HCT116 (cell line): ENCODE data around the gene GSTM3. TPM values are rescaled to one million over a fixed set of nuclear protein-coding genes. Genes with fewer than 3 reads are reported as not detected.

Experiments used
- ATAC-seq: fragments of 200-7000 bp; cut with Tn5 transposase; 2 replicates; pipeline ENCODE4 v1.9.1; 2020; ENCODE audit warnings: mild to moderate bottlenecking, moderate library complexity
- BruUV-seq: library from RNA; stranded (reverse); fragments of 400-500 nt; replicated peaks from 2 replicates; lab custom pipeline; 2021; lab: Mats Ljungman, UMichigan
- CTCF ChIA-PET: fragments of 300-600 bp; sonication (Branson Sonifier 250); formaldehyde crosslinking; loops from one replicate; lab custom pipeline; 2021; ENCODE audit warnings: antibody characterized with exemption; lab: Charles Lee
- POLR2A ChIA-PET: fragments of 300-600, 350-600 bp; sonication (Branson Sonifier 250); formaldehyde crosslinking; loops from one replicate; lab custom pipeline; 2021; ENCODE audit warnings: antibody characterized with exemption; lab: Charles Lee
- RAD21 ChIA-PET, 2 experiments: fragments of 300-600 bp; sonication (Branson Sonifier 250); formaldehyde crosslinking; loops; one replicate each; lab custom pipeline; 2023; ENCODE audit warnings: low total read pairs in 2 of 2; ENCODE audit not compliant: uncharacterized antibody in 2 of 2, unreplicated experiment in 2 of 2, low non-redundant PET in 1 of 2; lab: Charles Lee
- DNase-seq: peaks from one replicate; pipeline ENCODE4 v3.0.0-alpha.2; 2010; ENCODE audit warnings: low read depth, low spot score
- H2AFZ ChIP-seq: fragments of 200-600 bp; shearing (Covaris generic), sonication (generic); 2 replicates; pipeline ENCODE4 v1.6.1; 2017; ENCODE audit warnings: low read depth, mixed run types, mixed read lengths, antibody characterized with exemption, low read length; ENCODE audit not compliant: poor library complexity, severe bottlenecking
- H3K27ac ChIP-seq: 2 replicates; pipeline ENCODE4 v1.5.1; 2012; ENCODE audit warnings: low read depth, low read length
- H3K27me3 ChIP-seq: fragments of 200-600 bp; sonication (generic); 2 replicates; pipeline ENCODE4 v1.6.1; 2016; ENCODE audit warnings: mixed run types, low read length, mixed read lengths; ENCODE audit not compliant: insufficient read depth
- H3K36me3 ChIP-seq, 2 experiments: fragments of 200-500 bp in 1 of 2; fragments of 200-600 bp in 1 of 2; sonication (Bioruptor generic) in 1 of 2; sonication (generic) in 1 of 2; 2 replicates each; pipeline versions ENCODE4 v1.5.1 to v1.6.1; 2014 to 2016; ENCODE audit warnings: low read length in 2 of 2, inconsistent platforms in 1 of 2, mixed read lengths in 1 of 2, mixed run types in 1 of 2; ENCODE audit not compliant: insufficient read depth in 2 of 2, control insufficient read depth in 1 of 2
- H3K4me1 ChIP-seq, 2 experiments: fragments of 200-600 bp in 1 of 2; sonication (generic) in 1 of 2; 2 replicates each; pipeline versions ENCODE4 v1.5.1 to v1.6.1; 2012 to 2017; ENCODE audit warnings: low read length in 2 of 2, inconsistent platforms in 1 of 2, mild to moderate bottlenecking in 1 of 2, mixed read lengths in 1 of 2, mixed run types in 1 of 2, moderate library complexity in 1 of 2; ENCODE audit not compliant: insufficient read depth in 2 of 2, control insufficient read depth in 1 of 2
- H3K4me2 ChIP-seq: fragments of 200-600 bp; sonication (generic); 2 replicates; pipeline ENCODE4 v1.6.1; 2017; ENCODE audit warnings: mixed run types, low read length, mixed read lengths
- H3K4me3 ChIP-seq, 2 experiments: fragments of 200-600 bp in 1 of 2; sonication (generic) in 1 of 2; replicated peaks in 1 of 2; 2 replicates each; pipeline ENCODE4 v1.5.1; 2011 to 2016; ENCODE audit warnings: low read length in 2 of 2, control low read depth in 1 of 2, low read depth in 1 of 2, mild to moderate bottlenecking in 1 of 2, mixed read lengths in 1 of 2, mixed run types in 1 of 2
- H3K79me2 ChIP-seq: fragments of 200-600 bp; sonication (generic); 2 replicates; pipeline ENCODE4 v1.6.1; 2017; ENCODE audit warnings: mild to moderate bottlenecking, mixed run types, low read length, moderate library complexity, mixed read lengths; ENCODE audit not compliant: insufficient read depth
- H3K9ac ChIP-seq: fragments of 200-600 bp; sonication (generic); 2 replicates; pipeline ENCODE4 v1.6.1; 2016; ENCODE audit warnings: low read length, mixed read lengths
- H3K9me2 ChIP-seq: fragments of 200-600 bp; sonication (generic), shearing (Covaris generic); 2 replicates; pipeline ENCODE4 v1.6.1; 2017; ENCODE audit warnings: mixed run types, mild to moderate bottlenecking, moderate library complexity; ENCODE audit not compliant: insufficient read depth
- H3K9me3 ChIP-seq, 2 experiments: fragments of 200-500 bp in 1 of 2; fragments of 200-600 bp in 1 of 2; sonication (Bioruptor generic) in 1 of 2; sonication (generic) in 1 of 2; 2 replicates each; pipeline ENCODE4 v1.6.1; 2014 to 2017; ENCODE audit warnings: low read length in 2 of 2, mixed read lengths in 2 of 2, inconsistent platforms in 1 of 2, low read depth in 1 of 2, mild to moderate bottlenecking in 1 of 2, mixed run types in 1 of 2, moderate library complexity in 1 of 2; ENCODE audit not compliant: control insufficient read depth in 1 of 2, insufficient read depth in 1 of 2
- H4K20me1 ChIP-seq: fragments of 200-600 bp; sonication (generic), shearing (Covaris generic); 2 replicates; pipeline ENCODE4 v1.6.1; 2017; ENCODE audit warnings: mixed run types, mild to moderate bottlenecking, moderate library complexity; ENCODE audit not compliant: insufficient read depth
- CEBPB ChIP-seq: IDR thresholded peaks from 2 replicates; pipeline ENCODE4 v1.6.1; 2012; ENCODE audit warnings: low read depth
- ELF1 ChIP-seq: IDR thresholded peaks from 2 replicates; pipeline ENCODE4 v1.6.1; 2012; ENCODE audit warnings: low read depth, borderline replicate concordance
- EZH2phosphoT487 ChIP-seq: fragments of 200-600 bp; IDR thresholded peaks from 2 replicates; pipeline ENCODE4 v1.6.1; 2018; ENCODE audit warnings: antibody characterized with exemption, borderline replicate concordance
- JUND ChIP-seq: IDR thresholded peaks from 2 replicates; pipeline ENCODE4 v1.6.1; 2012
- RAD21 ChIP-seq: IDR thresholded peaks from 2 replicates; pipeline ENCODE4 v1.6.1; 2012; ENCODE audit warnings: low read depth, mild to moderate bottlenecking
- SIN3A ChIP-seq: IDR thresholded peaks from 2 replicates; pipeline ENCODE4 v1.6.1; 2012; ENCODE audit warnings: low read depth
- SP1 ChIP-seq: IDR thresholded peaks from 2 replicates; pipeline ENCODE4 v1.6.1; 2012; ENCODE audit warnings: low read depth
- SRF ChIP-seq: IDR thresholded peaks from 2 replicates; pipeline ENCODE4 v1.6.1; 2012; ENCODE audit warnings: low read depth
- ZFX ChIP-seq: fragments of 450-650 bp; IDR thresholded peaks from 2 replicates; pipeline ENCODE4 v1.6.1; 2017
- intact Hi-C: fragments of 100-400 bp; cut with micrococcal nuclease; formaldehyde crosslinking; loops from 2 replicates; pipeline ENCODE4 v1.10.0; 2022
- total RNA-seq: library from RNA; stranded (reverse); gene quantifications from one replicate; pipeline ENCODE4 v1.2.1, GENCODE V29; 2021; ENCODE audit not compliant: unreplicated experiment
- TF ChIP-seq, protein P1 (sequence below): IDR thresholded peaks from 2 replicates; pipeline ENCODE4 v1.6.1; 2011; ENCODE audit warnings: mild to moderate bottlenecking, low read length, moderate library complexity; ENCODE audit not compliant: insufficient replicate concordance; ENCODE audit errors: extremely low read depth
- TF ChIP-seq, protein P2 (sequence below), 3 experiments: fragments of 200-600 bp in 1 of 3; sonication (generic) in 1 of 3; IDR thresholded peaks in 2 of 3; conservative IDR thresholded peaks in 1 of 3; 2 replicates each; pipeline ENCODE4 v1.5.1; 2012 to 2017; ENCODE audit warnings: low read depth in 2 of 3, low read length in 2 of 3, antibody characterized with exemption in 1 of 3, borderline replicate concordance in 1 of 3, control low read depth in 1 of 3, mild to moderate bottlenecking in 1 of 3, mixed read lengths in 1 of 3, mixed run types in 1 of 3, moderate library complexity in 1 of 3; ENCODE audit not compliant: insufficient read depth in 1 of 3
- TF ChIP-seq, protein P3 (sequence below): IDR thresholded peaks from 2 replicates; pipeline ENCODE4 v1.6.1; 2012; ENCODE audit warnings: low read depth

Gene GSTM3
- total RNA-seq, 1 experiment from 2014 or later: 0.39 TPM

DNA sequence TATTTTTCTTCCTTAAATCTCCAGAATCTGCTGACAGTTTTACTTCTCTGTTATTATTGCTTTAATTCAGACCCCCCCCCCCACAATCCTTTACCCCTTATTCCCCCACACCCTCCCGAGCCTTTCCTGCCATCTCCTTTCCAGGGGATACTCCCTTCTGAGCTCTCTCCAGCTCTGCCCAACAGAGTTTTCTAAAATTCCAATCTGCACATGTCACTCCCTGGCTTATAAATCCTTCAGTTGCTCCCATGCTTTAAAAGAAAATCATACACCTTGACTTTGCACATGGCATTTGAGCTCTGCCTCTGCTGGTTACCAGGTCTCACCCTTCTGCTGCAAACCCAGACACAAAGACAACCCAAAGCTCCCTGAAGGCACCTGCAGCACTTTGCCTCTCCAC is 34.6 kb upstream of the GSTM3 start:
- ChIA-PET RAD21 (interaction anchor here (0.6 to 7.9 kb wide), 5 partner anchors 184 to 1278 kb away, joined by 3 to 56 read pairs (median 8); partner anchors contain the start of gene AHCYL1 (in 2 of the 2)), CTCF (interaction anchor here (1.6 to 19.5 kb wide), 4 partner anchors 133 to 229 kb away, joined by 5 to 396 read pairs (median 54); partner anchors contain the start of gene AHCYL1), POLR2A (interaction anchor here (0.9 to 2.3 kb wide), 2 partner anchors 136 to 209 kb away, joined by 3 to 11 read pairs; partner anchors contain the start of gene AHCYL1)
- H3K4me3 ChIP-seq: no peak overlapping the region
- H3K27ac ChIP-seq: no peak overlapping the region
- intact Hi-C loops: no loop called here
- no peak overlapping the region for H3K9ac ChIP-seq
- BruUV-seq: no TSS peak
- ATAC-seq (no peak), DNase-seq (no peak)
- no peaks in the 10 kb centered on the region for H3K9me2 ChIP-seq
- no peak overlapping the region for H3K4me2 ChIP-seq
- no peaks in the 10 kb centered on the region for H3K9me3 ChIP-seq
- H3K36me3 ChIP-seq: no peaks in the 10 kb centered on the region
- H3K27me3 ChIP-seq: no peaks in the 10 kb centered on the region
- H3K4me1 ChIP-seq: peaks cover 0 to 13% of the 10 kb centered on the region in 2 experiments; a peak in 2 of 4 replicates
- no peaks in the 10 kb centered on the region for H3K79me2 ChIP-seq
- H2AFZ ChIP-seq: no peak overlapping the region
- H4K20me1 ChIP-seq: no peaks in the 10 kb centered on the region
- no peak for TF ChIP-seq EZH2phosphoT487
- TF ChIP-seq, protein P1, sequence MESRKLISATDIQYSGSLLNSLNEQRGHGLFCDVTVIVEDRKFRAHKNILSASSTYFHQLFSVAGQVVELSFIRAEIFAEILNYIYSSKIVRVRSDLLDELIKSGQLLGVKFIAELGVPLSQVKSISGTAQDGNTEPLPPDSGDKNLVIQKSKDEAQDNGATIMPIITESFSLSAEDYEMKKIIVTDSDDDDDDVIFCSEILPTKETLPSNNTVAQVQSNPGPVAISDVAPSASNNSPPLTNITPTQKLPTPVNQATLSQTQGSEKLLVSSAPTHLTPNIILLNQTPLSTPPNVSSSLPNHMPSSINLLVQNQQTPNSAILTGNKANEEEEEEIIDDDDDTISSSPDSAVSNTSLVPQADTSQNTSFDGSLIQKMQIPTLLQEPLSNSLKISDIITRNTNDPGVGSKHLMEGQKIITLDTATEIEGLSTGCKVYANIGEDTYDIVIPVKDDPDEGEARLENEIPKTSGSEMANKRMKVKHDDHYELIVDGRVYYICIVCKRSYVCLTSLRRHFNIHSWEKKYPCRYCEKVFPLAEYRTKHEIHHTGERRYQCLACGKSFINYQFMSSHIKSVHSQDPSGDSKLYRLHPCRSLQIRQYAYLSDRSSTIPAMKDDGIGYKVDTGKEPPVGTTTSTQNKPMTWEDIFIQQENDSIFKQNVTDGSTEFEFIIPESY: no peak
- no peak for TF ChIP-seq JUND
- no peak for TF ChIP-seq SIN3A
- no peak for TF ChIP-seq ELF1
- no peak for TF ChIP-seq ZFX
- TF ChIP-seq, protein P2, sequence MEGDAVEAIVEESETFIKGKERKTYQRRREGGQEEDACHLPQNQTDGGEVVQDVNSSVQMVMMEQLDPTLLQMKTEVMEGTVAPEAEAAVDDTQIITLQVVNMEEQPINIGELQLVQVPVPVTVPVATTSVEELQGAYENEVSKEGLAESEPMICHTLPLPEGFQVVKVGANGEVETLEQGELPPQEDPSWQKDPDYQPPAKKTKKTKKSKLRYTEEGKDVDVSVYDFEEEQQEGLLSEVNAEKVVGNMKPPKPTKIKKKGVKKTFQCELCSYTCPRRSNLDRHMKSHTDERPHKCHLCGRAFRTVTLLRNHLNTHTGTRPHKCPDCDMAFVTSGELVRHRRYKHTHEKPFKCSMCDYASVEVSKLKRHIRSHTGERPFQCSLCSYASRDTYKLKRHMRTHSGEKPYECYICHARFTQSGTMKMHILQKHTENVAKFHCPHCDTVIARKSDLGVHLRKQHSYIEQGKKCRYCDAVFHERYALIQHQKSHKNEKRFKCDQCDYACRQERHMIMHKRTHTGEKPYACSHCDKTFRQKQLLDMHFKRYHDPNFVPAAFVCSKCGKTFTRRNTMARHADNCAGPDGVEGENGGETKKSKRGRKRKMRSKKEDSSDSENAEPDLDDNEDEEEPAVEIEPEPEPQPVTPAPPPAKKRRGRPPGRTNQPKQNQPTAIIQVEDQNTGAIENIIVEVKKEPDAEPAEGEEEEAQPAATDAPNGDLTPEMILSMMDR (IDR thresholded peaks at IDR 0.05 in 2 of 3, conservative IDR thresholded peaks at IDR 0.05 in 1 of 3; ENCODE audit: borderline replicate concordance in 1 of 3, insufficient read depth in 1 of 3, low read depth in 2 of 3, low read length in 2 of 3): no peak
- TF ChIP-seq CEBPB: no peak
- no peak for TF ChIP-seq RAD21
- no peak for TF ChIP-seq SRF
- TF ChIP-seq, protein P3, sequence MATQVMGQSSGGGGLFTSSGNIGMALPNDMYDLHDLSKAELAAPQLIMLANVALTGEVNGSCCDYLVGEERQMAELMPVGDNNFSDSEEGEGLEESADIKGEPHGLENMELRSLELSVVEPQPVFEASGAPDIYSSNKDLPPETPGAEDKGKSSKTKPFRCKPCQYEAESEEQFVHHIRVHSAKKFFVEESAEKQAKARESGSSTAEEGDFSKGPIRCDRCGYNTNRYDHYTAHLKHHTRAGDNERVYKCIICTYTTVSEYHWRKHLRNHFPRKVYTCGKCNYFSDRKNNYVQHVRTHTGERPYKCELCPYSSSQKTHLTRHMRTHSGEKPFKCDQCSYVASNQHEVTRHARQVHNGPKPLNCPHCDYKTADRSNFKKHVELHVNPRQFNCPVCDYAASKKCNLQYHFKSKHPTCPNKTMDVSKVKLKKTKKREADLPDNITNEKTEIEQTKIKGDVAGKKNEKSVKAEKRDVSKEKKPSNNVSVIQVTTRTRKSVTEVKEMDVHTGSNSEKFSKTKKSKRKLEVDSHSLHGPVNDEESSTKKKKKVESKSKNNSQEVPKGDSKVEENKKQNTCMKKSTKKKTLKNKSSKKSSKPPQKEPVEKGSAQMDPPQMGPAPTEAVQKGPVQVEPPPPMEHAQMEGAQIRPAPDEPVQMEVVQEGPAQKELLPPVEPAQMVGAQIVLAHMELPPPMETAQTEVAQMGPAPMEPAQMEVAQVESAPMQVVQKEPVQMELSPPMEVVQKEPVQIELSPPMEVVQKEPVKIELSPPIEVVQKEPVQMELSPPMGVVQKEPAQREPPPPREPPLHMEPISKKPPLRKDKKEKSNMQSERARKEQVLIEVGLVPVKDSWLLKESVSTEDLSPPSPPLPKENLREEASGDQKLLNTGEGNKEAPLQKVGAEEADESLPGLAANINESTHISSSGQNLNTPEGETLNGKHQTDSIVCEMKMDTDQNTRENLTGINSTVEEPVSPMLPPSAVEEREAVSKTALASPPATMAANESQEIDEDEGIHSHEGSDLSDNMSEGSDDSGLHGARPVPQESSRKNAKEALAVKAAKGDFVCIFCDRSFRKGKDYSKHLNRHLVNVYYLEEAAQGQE: no peak
- TF ChIP-seq SP1: no peak
